HG02973 (cell line): ENCODE results near the gene SEC14L2.
A peak's percentile ranks its signal among the peaks of the same experiment; 100 is the strongest.
"Not testable (repeated sequence)": the region's sequence is repeated elsewhere in the genome, so short reads cannot be mapped to it uniquely, and the experiment has no call there.

Source experiments
- ATAC-seq: cut with Tn5 transposase; IDR thresholded peaks from one replicate; pipeline ENCODE4 v1.9.1; 2021; ENCODE audit warnings: moderate library complexity; ENCODE audit not compliant: unreplicated experiment

Gene SEC14L2

DNA sequence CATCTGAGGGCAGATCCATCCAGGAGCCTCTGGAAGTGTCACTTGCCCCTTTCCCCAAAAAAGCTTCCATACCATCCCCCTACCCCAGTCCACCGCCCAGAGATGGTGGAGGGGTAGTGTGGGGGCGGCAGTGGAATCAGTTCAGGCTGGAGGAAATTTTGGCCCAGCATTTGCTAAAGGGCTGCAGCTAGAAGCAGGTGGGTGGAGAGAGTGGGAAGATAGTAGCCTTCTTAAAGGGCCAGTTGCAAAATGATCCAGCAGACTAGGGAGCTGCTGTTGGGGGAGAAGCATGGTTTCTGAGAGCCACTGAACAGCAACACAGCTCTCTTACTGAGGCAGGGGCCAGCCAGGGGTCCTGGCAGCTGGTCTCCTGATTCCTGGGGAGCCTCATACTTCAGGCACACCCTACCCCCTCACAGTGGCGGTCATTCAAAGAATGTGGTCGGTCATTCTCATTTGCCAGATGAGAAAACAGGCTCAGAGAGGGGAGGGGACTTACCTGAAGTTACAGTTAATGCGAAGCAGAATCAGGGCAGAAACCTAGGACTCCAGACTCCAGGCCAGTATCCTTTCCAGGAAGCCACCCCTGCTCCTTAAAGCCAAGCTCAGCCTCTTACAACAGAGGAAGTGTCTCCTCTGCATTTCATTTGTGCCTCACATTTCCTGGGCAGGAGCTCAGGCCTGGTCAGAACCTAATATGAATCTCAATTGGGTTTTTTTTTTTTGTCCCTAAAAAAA lies 5.4 kb downstream of the SEC14L2 start:
- no peak for ATAC-seq

GRCh38 chr22:30402766-30403104 lies 5.9 kb downstream of the SEC14L2 start:
- ATAC-seq: not testable (repeated sequence)

GRCh38 chr22:30404307-30404706 lies 7.5 kb downstream of the SEC14L2 start:
- ATAC-seq: no peak

DNA sequence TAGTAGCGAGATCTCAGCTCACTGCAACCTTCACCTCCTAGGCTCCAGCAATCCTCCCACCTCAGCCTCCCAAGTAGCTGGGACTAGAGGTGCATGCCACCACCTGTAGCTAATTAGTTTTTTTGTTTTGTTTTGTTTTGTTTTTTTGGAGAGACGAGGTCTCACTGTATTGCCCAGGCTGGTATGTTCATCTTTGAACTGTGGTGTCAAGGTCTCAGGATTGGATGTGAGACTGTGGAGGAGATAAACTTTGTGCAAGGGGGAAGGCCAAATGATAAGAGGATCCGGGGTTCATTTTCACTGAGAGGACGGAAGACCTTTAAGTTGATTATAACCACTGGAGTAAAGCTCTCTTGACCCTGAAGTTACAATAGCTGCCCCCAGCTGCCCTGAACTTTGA lies 8.9 kb downstream of the SEC14L2 start:
- ATAC-seq: no peak

DNA sequence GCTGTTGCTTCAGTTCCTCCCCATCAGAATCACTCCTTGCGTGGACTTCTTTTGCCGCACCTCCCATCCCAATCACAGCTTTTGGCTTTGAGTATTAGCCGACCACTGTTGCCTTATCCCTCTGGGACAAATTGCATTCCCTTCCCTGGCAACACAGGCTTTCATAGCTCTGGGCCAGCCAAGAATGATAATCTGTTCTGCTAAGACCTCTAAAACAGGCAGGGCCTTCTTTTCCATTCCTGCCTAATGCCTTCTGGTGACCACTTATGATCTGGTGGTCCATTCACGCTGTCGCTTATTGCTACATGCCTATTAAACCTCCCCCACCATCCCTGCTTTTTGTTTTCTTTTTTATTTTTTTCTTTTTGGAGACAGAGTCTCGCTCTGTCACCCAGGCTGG lies 9.6 kb downstream of the SEC14L2 start:
- no peak for ATAC-seq

- no peak for ATAC-seq
These were observed 11.7 kb downstream of the SEC14L2 start for GRCh38 chr22:30408388-30409102.

DNA sequence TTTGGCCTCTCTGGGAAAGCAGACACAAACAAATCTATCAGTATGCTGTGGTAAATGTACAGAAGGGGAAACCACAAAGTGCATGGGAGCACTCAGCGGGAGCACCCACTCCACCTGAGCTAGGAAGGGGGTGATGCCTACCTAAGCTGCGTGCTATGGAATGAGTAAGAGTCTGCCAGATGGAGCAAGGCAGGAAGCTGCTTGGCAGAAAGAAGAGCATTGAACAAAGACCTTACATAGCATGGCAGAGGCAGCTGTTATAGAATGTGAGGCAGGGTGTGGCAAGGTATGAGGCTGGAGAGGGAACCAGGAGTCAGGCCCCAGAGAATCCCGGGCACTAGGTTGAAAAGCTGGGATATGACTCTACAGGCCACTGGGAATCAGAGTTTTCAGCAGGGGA lies 15.0 kb downstream of the SEC14L2 start:
- no peak for ATAC-seq

GRCh38 chr22:30413001-30413400 lies 16.2 kb downstream of the SEC14L2 start:
- no peak for ATAC-seq

GRCh38 chr22:30413745-30414524 lies 17.1 kb downstream of the SEC14L2 start:
- no peak for ATAC-seq

DNA sequence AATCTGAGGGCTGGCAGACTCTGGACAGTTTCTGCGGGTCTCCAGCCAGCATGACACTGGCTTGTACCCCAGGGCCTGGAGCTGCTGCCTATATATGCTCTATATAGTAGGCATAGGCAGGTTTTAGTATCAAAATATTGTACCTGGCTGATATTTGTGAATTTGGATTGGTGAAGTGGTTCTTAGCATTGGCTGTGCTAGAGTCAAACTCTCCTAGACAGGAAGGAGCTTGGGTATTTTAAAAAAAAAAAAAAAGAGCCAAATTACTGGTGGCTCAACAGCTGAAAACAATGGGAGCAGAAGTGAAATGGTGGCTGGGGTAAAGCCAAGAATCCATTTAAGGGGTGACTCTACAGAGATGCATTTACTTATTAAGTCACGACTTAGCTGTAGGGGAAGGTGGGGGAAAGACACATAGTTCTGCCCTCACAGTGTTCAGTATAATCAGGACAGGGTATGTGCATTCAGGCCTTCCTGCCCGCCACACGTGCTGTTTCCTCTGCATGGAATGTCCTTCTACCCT lies 17.8 kb downstream of the SEC14L2 start:
- no peak for ATAC-seq

DNA sequence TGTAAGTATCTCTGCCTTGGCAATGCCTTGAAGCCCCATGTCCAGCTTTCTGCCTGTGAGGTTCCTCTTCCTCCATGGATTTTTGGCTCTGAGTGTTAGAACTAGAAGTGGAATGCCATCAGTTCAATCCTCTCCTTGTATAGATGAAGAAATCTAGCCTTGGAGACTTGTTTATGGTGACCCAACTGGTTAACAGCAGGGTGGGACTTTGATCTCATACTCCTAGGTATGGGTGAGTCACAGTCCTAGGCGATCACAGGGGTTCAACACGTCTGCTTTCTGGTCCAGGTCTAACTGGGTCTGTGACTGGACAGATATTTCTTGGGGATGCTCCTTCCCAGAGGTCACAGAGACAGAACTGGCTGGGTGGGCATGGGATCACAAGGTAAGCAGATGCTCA lies 19.6 kb downstream of the SEC14L2 start:
- ATAC-seq: no peak

- no peak for ATAC-seq
These were observed 20.0 kb downstream of the SEC14L2 start for GRCh38 chr22:30416837-30417236.

DNA sequence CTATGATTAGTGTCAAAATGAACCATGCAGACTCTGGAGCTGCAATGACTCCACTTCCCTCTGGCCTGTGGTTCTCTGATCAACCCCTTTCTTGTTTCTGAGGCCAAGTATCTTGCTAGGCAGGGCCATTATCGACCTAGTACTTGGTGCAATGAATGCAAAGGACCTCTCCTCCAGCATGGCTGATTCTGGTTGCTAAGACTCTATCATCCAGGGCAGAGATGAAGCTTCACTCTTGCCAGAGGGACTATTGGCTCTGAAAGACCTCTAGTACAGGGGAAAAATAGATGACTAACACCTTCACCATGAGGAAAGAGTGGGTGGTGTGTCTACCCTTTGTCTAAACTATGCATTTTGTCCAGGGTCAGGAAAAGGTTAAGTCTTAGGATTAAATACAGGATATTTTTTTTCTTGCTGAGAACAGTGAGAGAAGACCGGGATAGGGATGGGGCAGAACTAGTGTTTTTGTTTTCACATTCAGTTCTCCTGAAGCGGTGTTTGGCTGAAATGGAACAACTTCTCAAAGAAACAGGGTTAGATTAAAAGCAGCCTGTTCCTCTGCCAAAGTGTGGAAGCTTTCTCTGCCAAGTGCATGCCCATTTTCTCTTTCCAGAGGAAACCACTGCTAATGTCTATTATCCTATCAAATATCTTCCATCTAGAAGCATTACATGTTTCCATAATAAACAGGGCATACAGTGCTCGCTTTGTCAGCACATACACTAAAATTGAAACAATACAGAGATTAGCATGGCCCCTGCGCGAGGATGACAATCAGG lies 23.7 kb downstream of the SEC14L2 start:
- no peak for ATAC-seq

- no peak for ATAC-seq
These were observed 25.1 kb downstream of the SEC14L2 start for GRCh38 chr22:30421695-30422480.

GRCh38 chr22:30422481-30423300 lies 25.9 kb downstream of the SEC14L2 start:
- ATAC-seq: no peak

GRCh38 chr22:30423301-30423958 lies 26.6 kb downstream of the SEC14L2 start:
- peak; percentile 21 for ATAC-seq

DNA sequence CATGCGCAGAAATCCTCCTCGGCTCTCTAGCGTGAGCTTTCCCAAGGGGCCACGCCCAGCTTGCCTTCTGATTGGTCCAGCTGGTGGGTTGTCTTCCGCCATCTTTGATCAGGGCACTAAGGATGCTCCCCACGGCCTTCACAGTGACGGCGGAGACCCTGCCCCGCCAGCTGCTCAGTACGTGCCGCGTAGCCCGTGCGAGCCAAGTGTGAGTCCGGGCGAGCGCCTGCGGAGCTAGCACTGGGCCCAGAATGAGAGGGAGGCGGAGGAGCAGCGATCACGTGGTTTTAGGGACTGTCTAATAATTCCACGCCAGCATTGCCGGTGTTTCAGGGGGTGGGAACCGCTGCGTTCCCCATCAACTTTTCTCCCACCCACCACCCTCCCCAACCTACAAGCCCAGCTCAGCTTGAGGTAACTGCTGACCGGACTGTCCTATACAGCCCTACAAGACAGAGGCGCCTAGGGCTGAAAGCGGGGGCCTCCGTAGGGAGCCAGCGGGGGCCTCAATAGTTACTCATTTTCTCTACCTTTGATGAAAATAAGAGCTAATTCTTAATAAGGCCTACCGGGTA lies 27.2 kb downstream of the SEC14L2 start:
- peak; percentile 81 for ATAC-seq
